SK-N-MC (cell line): ENCODE results near the gene DNAAF1.

Source experiments
- EZH2 ChIP-seq: fragments of 200-600 bp; sonication (generic); IDR thresholded peaks from one replicate; pipeline ENCODE4 v1.6.1; 2017; ENCODE audit warnings: antibody characterized with exemption
- FOXP2 ChIP-seq: optimal IDR thresholded peaks from 2 replicates; pipeline ENCODE3; 2011; ENCODE audit warnings: mild to moderate bottlenecking, moderate library complexity; ENCODE audit not compliant: insufficient read depth; ENCODE audit errors: extremely low read length, control extremely low read depth
- POLR2AphosphoS5 ChIP-seq: IDR thresholded peaks from 2 replicates; pipeline ENCODE4 v1.6.1; 2012; ENCODE audit warnings: mild to moderate bottlenecking, low read depth, low read length, borderline replicate concordance

DNA sequence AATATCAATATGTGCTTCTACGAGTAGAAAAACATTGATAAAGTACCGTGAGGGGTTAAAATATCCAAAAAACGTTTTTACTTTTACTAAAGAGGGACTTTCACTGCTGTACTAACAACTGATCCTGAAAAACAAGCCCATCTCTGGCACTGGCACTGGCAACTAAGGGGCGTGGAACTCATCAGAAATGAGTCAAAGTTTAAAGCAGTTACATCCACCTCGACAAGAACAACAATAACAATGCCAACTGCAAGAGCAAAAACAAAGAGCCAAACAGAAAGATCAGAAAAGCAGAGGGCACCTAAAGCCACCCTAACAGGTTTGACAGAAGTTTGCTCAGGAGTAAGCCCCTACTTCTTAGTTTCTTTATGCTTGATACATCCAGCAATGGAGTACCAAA is 41.4 kb upstream of the DNAAF1 start:
- TF ChIP-seq POLR2AphosphoS5 (no peak), EZH2 (no peak), FOXP2 (no peak)
